ACC112 (cell line): ENCODE data around the gene TCEAL4.
A peak's percentile ranks its signal among the peaks of the same experiment; 100 is the strongest.

Experiments
- H2AFZ ChIP-seq: fragments of 200-600 bp; sonication (generic); one replicate; pipeline ENCODE4 v1.6.0; 2017; ENCODE audit warnings: antibody characterized with exemption, low read length; ENCODE audit not compliant: unreplicated experiment
- H3K27ac ChIP-seq: fragments of 200-600 bp; sonication (generic); 2 replicates; pipeline ENCODE4 v1.5.1; 2014; ENCODE audit warnings: low read depth, mild to moderate bottlenecking, antibody characterized with exemption, low read length, moderate library complexity
- H3K27me3 ChIP-seq: fragments of 200-600 bp; sonication (generic); 2 replicates; pipeline ENCODE4 v1.6.1; 2014; ENCODE audit warnings: mild to moderate bottlenecking, antibody characterized with exemption, low read length, moderate library complexity, mixed read lengths; ENCODE audit not compliant: insufficient read depth
- H3K36me3 ChIP-seq: fragments of 200-600 bp; sonication (generic); 2 replicates; pipeline ENCODE4 v1.6.1; 2016; ENCODE audit warnings: mild to moderate bottlenecking, antibody characterized with exemption, low read length, moderate library complexity, mixed read lengths; ENCODE audit not compliant: insufficient read depth
- H3K4me1 ChIP-seq: fragments of 200-600 bp; sonication (generic); one replicate; pipeline ENCODE4 v1.6.1; 2016; ENCODE audit warnings: low read length, mixed read lengths; ENCODE audit not compliant: insufficient read depth, unreplicated experiment, control insufficient read depth
- H3K4me3 ChIP-seq: fragments of 200-600 bp; sonication (generic); 2 replicates; pipeline ENCODE4 v1.5.1; 2014; ENCODE audit warnings: mild to moderate bottlenecking, low read depth, low read length
- H3K79me2 ChIP-seq: fragments of 200-600 bp; sonication (generic); one replicate; pipeline ENCODE4 v1.6.0; 2016; ENCODE audit warnings: low read length; ENCODE audit not compliant: control insufficient read depth, unreplicated experiment, insufficient read depth

TCEAL4 gene

GRCh38 chrX:103554687-103555424, 30.5 kb upstream of the TCEAL4 start:
- Histone ChIP-seq H3K79me2 (no peaks in the 10 kb centered on the region), H3K36me3 (no peaks in the 10 kb centered on the region), H3K4me3 (peak overlapping the region; percentile 40; the same call in 1 of the 2 replicates), H3K27me3 (no peaks in the 10 kb centered on the region), H2AFZ (no peak overlapping the region), H3K4me1 (peaks cover 15% of the 10 kb centered on the region), H3K27ac (no peak overlapping the region)

GRCh38 chrX:103556963-103557612, 28.2 kb upstream of the TCEAL4 start:
- Histone ChIP-seq H3K79me2 (no peaks in the 10 kb centered on the region), H3K4me3 (no peak overlapping the region), H2AFZ (no peak overlapping the region), H3K4me1 (peaks cover 7% of the 10 kb centered on the region), H3K27me3 (no peaks in the 10 kb centered on the region), H3K27ac (no peak overlapping the region), H3K36me3 (no peaks in the 10 kb centered on the region)

- Histone ChIP-seq H3K27me3 (no peaks in the 10 kb centered on the region), H2AFZ (no peak overlapping the region), H3K4me3 (no peak overlapping the region), H3K27ac (no peak overlapping the region), H3K4me1 (peaks cover 9% of the 10 kb centered on the region), H3K36me3 (no peaks in the 10 kb centered on the region), H3K79me2 (no peaks in the 10 kb centered on the region)
Observed at GRCh38 chrX:103560256-103560655, 25.1 kb upstream of the TCEAL4 start.

- Histone ChIP-seq H3K4me3 (no peak overlapping the region), H2AFZ (no peak overlapping the region), H3K27ac (no peak overlapping the region), H3K36me3 (no peaks in the 10 kb centered on the region), H3K27me3 (no peaks in the 10 kb centered on the region), H3K79me2 (no peaks in the 10 kb centered on the region), H3K4me1 (peaks cover 11% of the 10 kb centered on the region)
Observed at GRCh38 chrX:103562801-103563200, 22.5 kb upstream of the TCEAL4 start.

- peaks cover 11% of the 10 kb centered on the region for H3K4me1 ChIP-seq
Observed at GRCh38 chrX:103565197-103565596, 20.1 kb upstream of the TCEAL4 start.

GRCh38 chrX:103565752-103566151, 19.6 kb upstream of the TCEAL4 start:
- Histone ChIP-seq H3K27me3 (no peaks in the 10 kb centered on the region), H3K4me1 (peaks cover 11% of the 10 kb centered on the region), H2AFZ (no peak overlapping the region), H3K27ac (no peak overlapping the region), H3K4me3 (no peak overlapping the region), H3K36me3 (no peaks in the 10 kb centered on the region), H3K79me2 (no peaks in the 10 kb centered on the region)

More at GRCh38 chrX:103565197-103565596, 20.1 kb upstream of the TCEAL4 start:
- H3K36me3 ChIP-seq: no peaks in the 10 kb centered on the region
- no peaks in the 10 kb centered on the region for H3K79me2 ChIP-seq
- H2AFZ ChIP-seq: no peak overlapping the region
- H3K27me3 ChIP-seq: no peaks in the 10 kb centered on the region
- no peak overlapping the region for H3K4me3 ChIP-seq
- H3K27ac ChIP-seq: no peak overlapping the region

- Histone ChIP-seq H3K36me3 (no peaks in the 10 kb centered on the region), H2AFZ (no peak overlapping the region), H3K27ac (no peak overlapping the region), H3K4me1 (no peaks in the 10 kb centered on the region), H3K27me3 (no peaks in the 10 kb centered on the region), H3K79me2 (no peaks in the 10 kb centered on the region), H3K4me3 (no peak overlapping the region)
Observed at GRCh38 chrX:103571121-103571520, 14.2 kb upstream of the TCEAL4 start.

GRCh38 chrX:103571726-103572125, 13.6 kb upstream of the TCEAL4 start:
- H3K4me1 ChIP-seq: no peaks in the 10 kb centered on the region
- H3K79me2 ChIP-seq: no peaks in the 10 kb centered on the region
- H3K36me3 ChIP-seq: no peaks in the 10 kb centered on the region
- H3K27ac ChIP-seq: no peak overlapping the region
- H3K4me3 ChIP-seq: no peak overlapping the region
- H2AFZ ChIP-seq: no peak overlapping the region
- no peaks in the 10 kb centered on the region for H3K27me3 ChIP-seq

- Histone ChIP-seq H3K4me3 (no peak overlapping the region), H2AFZ (no peak overlapping the region), H3K79me2 (no peaks in the 10 kb centered on the region), H3K36me3 (no peaks in the 10 kb centered on the region), H3K27ac (no peak overlapping the region), H3K4me1 (no peaks in the 10 kb centered on the region), H3K27me3 (no peaks in the 10 kb centered on the region)
Observed at GRCh38 chrX:103573202-103573601, 12.1 kb upstream of the TCEAL4 start.

GRCh38 chrX:103584596-103584995, 719 bp upstream of the TCEAL4 start:
- Histone ChIP-seq H3K27ac (no peak overlapping the region), H3K79me2 (peaks cover 18% of the 10 kb centered on the region), H3K4me1 (no peaks in the 10 kb centered on the region), H3K27me3 (no peaks in the 10 kb centered on the region), H3K36me3 (0 out of 2 replicates have a peak, but pooled peaks cover 3% of the 10 kb centered on the region), H2AFZ (peak overlapping the region; percentile 48), H3K4me3 (peak overlapping the region; percentile 92)

GRCh38 chrX:103586314-103586646, 965 bp downstream of the TCEAL4 start:
- peak overlapping the region; percentile 25 for H2AFZ ChIP-seq
- H3K27ac ChIP-seq: no peak overlapping the region
- peak overlapping the region; percentile 92 for H3K4me3 ChIP-seq
- H3K36me3 ChIP-seq: 0 out of 2 replicates have a peak, but pooled peaks cover 3% of the 10 kb centered on the region
- no peaks in the 10 kb centered on the region for H3K4me1 ChIP-seq
- no peaks in the 10 kb centered on the region for H3K27me3 ChIP-seq
- H3K79me2 ChIP-seq: peaks cover 18% of the 10 kb centered on the region
